Measurements from ENCODE around the gene CNTNAP2.

Gene CNTNAP2

GRCh38 chr7:147937428-147937827 lies 1820.8 kb downstream of the CNTNAP2 start:
- FAIRE-seq (no peak), DNase-seq (ENCODE audit: insufficient read length, low spot score) (no peak)

- no peak for FAIRE-seq
These were observed 1824.8 kb downstream of the CNTNAP2 start for GRCh38 chr7:147941381-147941780.

GRCh38 chr7:147944321-147944720 lies 1827.7 kb downstream of the CNTNAP2 start:
- FAIRE-seq (no peak), DNase-seq (ENCODE audit: insufficient read length, low spot score) (no peak)

More at GRCh38 chr7:147941381-147941780, 1824.8 kb downstream of the CNTNAP2 start:
- no peak for DNase-seq (ENCODE audit: insufficient read length, low spot score)

DNA sequence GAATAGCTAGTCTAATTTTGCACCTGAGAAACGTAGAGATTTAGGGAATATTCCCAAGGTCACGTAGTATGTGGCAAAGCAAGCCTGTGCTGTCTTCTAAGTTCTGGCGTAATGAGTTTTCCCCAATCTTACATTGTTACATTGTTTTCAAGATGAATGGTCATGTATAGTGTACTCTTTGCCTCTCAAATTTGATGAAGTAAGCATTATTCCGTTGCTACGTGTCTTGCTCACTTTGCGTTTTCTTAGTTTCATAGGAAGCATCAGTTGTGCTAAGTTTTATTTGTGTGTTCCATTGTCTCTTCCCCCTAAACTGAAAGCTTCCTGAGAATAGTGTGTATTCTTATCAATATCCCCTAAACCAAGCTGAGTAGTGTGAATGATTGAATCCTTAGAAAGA lies 1836.3 kb downstream of the CNTNAP2 start:
- FAIRE-seq (no peak), DNase-seq (ENCODE audit: insufficient read length, low spot score) (no peak)

- DNase-seq (ENCODE audit: insufficient read length, low spot score) (no peak), FAIRE-seq (no peak)
These were observed 1851.5 kb downstream of the CNTNAP2 start for GRCh38 chr7:147968046-147968610.

- FAIRE-seq (no peak), DNase-seq (ENCODE audit: insufficient read length, low spot score) (no peak)
These were observed 1855.1 kb downstream of the CNTNAP2 start for GRCh38 chr7:147971606-147972110.

DNA sequence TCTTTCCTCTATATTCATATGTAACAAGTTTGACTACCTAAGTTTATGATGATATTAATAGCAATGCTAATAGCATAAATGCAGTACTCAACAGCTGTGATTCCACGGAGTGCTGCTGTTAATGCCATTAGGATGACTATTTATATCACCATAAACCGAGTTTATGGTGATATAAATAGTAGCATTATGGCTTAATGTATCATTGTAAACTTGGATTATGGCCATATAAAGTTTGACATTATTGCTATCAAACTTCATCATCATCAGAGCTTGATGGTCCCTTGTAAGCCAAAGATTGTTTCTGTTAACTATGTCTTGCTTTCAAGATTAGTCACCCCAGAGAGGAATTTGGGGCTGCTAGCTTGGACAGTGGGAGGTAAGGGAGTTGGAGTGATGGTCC lies 1861.6 kb downstream of the CNTNAP2 start:
- FAIRE-seq (no peak), DNase-seq (ENCODE audit: insufficient read length, low spot score) (no peak)

DNA sequence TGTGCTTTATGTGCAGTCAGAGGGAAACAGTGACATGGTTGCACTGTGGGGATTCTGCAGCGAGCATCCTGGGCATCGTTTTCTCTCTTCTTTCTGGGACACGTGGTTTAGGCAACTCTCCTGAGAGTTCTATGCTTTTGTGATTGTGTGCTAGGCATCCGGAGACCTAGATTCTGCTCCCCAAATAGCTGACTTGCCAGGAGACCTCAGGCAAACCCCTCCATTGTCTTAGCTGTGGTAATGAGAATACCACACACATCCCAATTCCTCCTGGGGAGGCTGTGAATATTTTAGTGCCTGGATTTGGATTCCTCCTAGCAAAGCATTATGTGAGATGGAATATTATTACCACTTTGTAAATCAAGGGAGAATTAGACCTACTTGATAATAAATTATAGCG lies 1862.0 kb downstream of the CNTNAP2 start:
- FAIRE-seq = no peak
- DNase-seq (ENCODE audit: insufficient read length, low spot score) = no peak

GRCh38 chr7:147980826-147981813 lies 1864.5 kb downstream of the CNTNAP2 start:
- FAIRE-seq (no peak), DNase-seq (ENCODE audit: insufficient read length, low spot score) (no peak)

DNA sequence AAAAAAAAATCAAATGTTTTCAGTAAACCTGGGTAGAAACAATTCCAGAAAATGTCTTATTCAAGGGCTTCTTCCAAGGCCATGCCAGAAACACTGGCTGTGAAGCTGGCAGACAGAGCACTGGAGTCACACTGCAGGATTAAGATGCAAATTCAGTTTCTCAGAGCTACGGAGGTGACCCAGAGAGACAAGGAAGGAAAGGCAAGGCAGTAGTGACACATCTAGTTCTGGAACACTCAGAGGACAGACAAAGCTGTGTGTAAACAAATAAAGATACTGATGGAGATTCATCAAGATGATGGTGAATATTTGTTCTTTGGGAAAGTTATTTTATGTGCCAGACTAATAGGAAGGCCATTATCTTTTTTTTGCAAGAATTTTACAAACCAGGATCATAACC lies 1865.7 kb downstream of the CNTNAP2 start:
- FAIRE-seq = no peak
- no peak for DNase-seq (ENCODE audit: insufficient read length, low spot score)

DNA sequence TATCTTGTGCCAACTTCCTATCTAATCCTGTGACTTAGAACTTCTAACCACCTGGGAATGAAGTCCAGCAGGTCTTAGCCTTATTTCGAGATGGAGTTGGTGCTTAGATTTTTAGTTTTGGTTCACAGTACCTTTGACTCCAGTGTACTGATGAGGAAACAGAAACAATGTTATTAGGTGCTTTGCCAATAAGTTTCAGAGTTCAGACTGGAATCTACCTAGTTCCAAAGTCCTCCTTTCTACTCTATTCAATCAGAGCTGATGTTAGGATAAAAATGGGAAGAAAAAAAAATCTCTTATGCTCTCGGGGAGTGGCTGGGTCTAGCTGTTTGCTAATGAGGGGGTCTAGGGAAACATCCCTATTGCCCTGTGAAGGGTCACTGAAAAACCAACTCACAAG lies 1867.7 kb downstream of the CNTNAP2 start:
- no peak for DNase-seq (ENCODE audit: insufficient read length, low spot score)
- no peak for FAIRE-seq

GRCh38 chr7:147990079-147990478 lies 1873.5 kb downstream of the CNTNAP2 start:
- FAIRE-seq (no peak), DNase-seq (ENCODE audit: insufficient read length, low spot score) (no peak)

GRCh38 chr7:147990942-147991341 lies 1874.3 kb downstream of the CNTNAP2 start:
- FAIRE-seq (no peak), DNase-seq (ENCODE audit: insufficient read length, low spot score) (no peak)

- DNase-seq (ENCODE audit: insufficient read length, low spot score) (no peak), FAIRE-seq (no peak)
These were observed 1876.1 kb downstream of the CNTNAP2 start for GRCh38 chr7:147992698-147993097.

- DNase-seq (ENCODE audit: insufficient read length, low spot score) (no peak), FAIRE-seq (no peak)
These were observed 1881.0 kb downstream of the CNTNAP2 start for GRCh38 chr7:147997636-147998035.

- FAIRE-seq (no peak), DNase-seq (ENCODE audit: insufficient read length, low spot score) (no peak)
These were observed 1883.4 kb downstream of the CNTNAP2 start for GRCh38 chr7:147999962-148000361.

DNA sequence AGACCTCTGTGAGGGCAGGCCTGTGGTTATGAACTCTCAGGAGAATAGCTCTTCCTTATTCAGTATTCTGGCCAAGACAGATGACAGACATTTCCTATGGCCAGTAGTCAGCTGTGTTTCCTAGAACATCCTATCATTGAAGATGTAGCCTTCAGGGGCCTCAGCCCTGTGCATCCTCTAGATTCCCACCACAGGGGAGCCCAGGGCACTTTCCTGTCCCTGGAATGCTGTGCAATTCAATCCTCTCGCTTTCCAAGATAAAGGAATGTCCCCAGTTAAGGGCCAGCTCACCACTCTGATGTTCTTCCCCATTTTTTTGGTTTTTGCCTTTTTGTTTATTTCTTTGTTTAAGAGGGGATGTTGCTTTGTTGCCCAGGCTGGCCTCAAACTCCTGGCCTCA lies 1895.2 kb downstream of the CNTNAP2 start:
- FAIRE-seq = no peak

GRCh38 chr7:148014001-148014400 lies 1897.4 kb downstream of the CNTNAP2 start:
- FAIRE-seq (no peak), DNase-seq (ENCODE audit: insufficient read length, low spot score) (no peak)

More for the DNA sequence above, 1895.2 kb downstream of the CNTNAP2 start:
- no peak for DNase-seq (ENCODE audit: insufficient read length, low spot score)

GRCh38 chr7:148014541-148014940 lies 1897.9 kb downstream of the CNTNAP2 start:
- FAIRE-seq (no peak), DNase-seq (ENCODE audit: insufficient read length, low spot score) (no peak)

- FAIRE-seq (no peak), DNase-seq (ENCODE audit: insufficient read length, low spot score) (no peak)
These were observed 1900.5 kb downstream of the CNTNAP2 start for GRCh38 chr7:148017126-148017525.

- no peak for DNase-seq (ENCODE audit: insufficient read length, low spot score)
- no peak for FAIRE-seq
These were observed 1904.1 kb downstream of the CNTNAP2 start for GRCh38 chr7:148020679-148021078.

Data from GM19239 (cell line).